Stimulated activated CD8-positive, alpha-beta memory T cell treated with anti-CD3 and anti-CD28 coated beads, Interleukin-7, amount 100 ng/mL, for 1 hour (primary cell): ENCODE results near the gene RXFP1.

Source experiments
- DNase-seq, 2 donors: peaks; one replicate each; pipeline ENCODE4 v3.0.0-alpha.2; 2020; ENCODE audit warnings: low read depth in 2 of 2

The RXFP1 gene

GRCh38 chr4:158671915-158672806, 150.5 kb downstream of the RXFP1 start, which contains the start of gene ETFDH:
ETFDH (plus strand) TSS chr4:158672296; CDS start chr4:158672457, 161 bp downstream.
- peak; percentile 94 to 95 for DNase-seq

GRCh38 chr4:158673633-158674032, 152.0 kb downstream of the RXFP1 start:
- no peak for DNase-seq

- DNase-seq = no peak
These were observed 154.4 kb downstream of the RXFP1 start for GRCh38 chr4:158676076-158676475.

GRCh38 chr4:158678767-158679166, 157.1 kb downstream of the RXFP1 start:
- DNase-seq = no peak

- no peak for DNase-seq
These were observed 159.9 kb downstream of the RXFP1 start for GRCh38 chr4:158681629-158682028.

- no peak for DNase-seq
These were observed 160.4 kb downstream of the RXFP1 start for GRCh38 chr4:158682066-158682465.

- no peak for DNase-seq
These were observed 167.1 kb downstream of the RXFP1 start for GRCh38 chr4:158688813-158689212.
